GM19238 (cell line): ENCODE results near the gene TOP2A.

Source experiments
- DNase-seq: peaks from one replicate; pipeline ENCODE4 v3.0.0; 2011; ENCODE audit warnings: low spot score; ENCODE audit not compliant: insufficient read length

TOP2A gene, protein sequence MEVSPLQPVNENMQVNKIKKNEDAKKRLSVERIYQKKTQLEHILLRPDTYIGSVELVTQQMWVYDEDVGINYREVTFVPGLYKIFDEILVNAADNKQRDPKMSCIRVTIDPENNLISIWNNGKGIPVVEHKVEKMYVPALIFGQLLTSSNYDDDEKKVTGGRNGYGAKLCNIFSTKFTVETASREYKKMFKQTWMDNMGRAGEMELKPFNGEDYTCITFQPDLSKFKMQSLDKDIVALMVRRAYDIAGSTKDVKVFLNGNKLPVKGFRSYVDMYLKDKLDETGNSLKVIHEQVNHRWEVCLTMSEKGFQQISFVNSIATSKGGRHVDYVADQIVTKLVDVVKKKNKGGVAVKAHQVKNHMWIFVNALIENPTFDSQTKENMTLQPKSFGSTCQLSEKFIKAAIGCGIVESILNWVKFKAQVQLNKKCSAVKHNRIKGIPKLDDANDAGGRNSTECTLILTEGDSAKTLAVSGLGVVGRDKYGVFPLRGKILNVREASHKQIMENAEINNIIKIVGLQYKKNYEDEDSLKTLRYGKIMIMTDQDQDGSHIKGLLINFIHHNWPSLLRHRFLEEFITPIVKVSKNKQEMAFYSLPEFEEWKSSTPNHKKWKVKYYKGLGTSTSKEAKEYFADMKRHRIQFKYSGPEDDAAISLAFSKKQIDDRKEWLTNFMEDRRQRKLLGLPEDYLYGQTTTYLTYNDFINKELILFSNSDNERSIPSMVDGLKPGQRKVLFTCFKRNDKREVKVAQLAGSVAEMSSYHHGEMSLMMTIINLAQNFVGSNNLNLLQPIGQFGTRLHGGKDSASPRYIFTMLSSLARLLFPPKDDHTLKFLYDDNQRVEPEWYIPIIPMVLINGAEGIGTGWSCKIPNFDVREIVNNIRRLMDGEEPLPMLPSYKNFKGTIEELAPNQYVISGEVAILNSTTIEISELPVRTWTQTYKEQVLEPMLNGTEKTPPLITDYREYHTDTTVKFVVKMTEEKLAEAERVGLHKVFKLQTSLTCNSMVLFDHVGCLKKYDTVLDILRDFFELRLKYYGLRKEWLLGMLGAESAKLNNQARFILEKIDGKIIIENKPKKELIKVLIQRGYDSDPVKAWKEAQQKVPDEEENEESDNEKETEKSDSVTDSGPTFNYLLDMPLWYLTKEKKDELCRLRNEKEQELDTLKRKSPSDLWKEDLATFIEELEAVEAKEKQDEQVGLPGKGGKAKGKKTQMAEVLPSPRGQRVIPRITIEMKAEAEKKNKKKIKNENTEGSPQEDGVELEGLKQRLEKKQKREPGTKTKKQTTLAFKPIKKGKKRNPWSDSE (N-terminal part only)

DNA sequence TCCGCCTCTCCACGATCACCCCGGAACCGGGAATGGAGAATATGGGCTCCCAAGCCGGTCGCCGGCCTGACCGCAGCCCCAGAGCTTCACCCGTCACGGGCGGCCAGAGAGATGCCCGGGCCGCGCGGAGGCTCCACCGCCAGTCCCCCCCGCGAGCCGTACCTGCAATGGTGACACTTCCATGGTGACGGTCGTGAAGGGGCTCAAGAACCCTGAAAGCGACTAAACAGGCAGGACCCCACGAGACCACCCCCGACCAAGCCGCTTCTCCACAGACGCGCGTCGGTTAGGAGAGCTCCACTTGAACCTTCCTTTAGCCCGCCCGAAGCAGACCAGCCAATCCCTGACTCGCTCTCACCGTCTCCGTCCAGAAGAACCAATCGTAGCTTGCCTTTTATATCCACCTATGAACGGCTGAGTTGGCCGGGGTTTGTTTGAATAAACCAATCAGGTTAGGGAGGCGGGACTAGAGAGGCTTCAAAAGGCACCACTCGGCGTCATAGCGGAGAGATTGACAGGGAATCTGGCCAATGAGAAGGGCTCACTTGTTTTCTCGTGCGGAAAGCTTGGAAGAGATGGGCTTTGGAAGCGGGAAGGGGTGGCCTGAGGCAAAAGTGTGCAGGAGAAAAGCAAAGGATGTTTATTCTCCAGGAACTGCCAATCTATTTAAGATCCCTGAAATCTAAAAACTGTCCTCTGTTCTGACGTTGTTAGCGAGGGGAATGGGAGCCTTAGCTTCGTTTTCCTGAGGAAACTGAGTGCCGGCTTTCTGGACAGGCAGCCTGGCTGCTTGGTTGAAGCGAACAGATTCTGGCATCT lies at the start of gene TOP2A:
Gene TOP2A (minus strand): TSS at position 288 of the 819 bp plus-strand sequence. CDS start 105 bp downstream, at position 183.
- peak; percentile 97 for DNase-seq

DNA sequence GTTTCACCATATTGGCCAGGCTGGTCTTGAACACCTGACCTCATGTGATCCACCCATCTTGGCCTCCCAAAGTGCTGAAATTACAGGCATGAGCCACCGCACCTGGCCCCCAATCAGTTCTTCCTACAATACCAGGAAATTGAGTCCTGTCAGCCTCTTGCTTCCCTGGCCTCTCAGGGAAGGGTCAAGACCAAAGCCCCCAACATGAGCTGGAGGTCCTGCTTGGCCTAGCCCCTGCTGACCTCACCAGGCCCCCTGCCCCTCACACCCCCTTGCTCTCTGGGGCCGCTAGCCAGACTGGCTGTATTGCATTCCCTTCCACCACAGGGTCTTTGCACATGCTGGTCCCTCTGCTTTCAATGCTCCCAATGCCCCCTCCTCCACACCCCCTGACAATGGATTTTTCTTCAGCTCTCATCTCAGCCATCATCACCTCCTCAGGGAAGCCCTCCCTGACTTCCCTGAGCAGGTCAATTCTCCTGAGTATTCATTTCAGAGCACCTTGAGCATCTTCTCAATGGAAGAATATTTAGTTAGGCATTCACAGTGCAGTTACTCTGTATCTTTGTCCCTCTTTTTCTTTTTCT lies 49.7 kb upstream of the TOP2A start:
- no peak for DNase-seq

DNA sequence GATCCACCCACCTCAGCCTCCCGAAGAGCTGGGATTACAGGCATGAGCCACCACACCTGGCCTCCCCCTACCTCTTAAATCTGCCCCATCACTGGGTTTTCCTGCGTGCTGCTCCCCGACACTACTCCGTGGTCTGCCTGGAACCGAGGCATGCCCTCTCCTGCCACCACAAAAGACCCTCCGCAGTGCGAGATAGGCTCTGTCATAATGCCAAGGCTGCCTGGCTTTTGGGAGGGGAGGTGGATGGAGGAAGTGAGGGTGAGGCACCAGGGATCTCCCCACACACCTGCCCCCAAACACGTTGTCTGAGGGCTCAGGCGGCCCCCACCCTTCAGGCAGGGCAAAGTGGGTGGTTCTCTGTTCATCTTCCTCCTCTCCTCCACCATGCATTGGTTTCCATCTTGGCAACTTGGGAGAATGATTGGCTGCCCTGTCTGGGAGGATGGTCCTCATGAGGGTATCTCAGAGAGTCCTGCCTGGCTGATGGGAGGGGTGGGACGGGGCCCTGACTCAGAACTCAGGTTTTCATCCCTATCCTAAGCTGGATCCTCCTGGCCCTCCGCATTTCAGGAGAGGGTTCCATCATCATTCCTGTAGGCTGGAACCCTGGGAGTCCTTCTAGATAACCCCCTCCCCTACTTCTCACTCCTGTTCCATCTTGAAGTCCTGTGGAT lies 48.7 kb upstream of the TOP2A start:
- no peak for DNase-seq

DNA sequence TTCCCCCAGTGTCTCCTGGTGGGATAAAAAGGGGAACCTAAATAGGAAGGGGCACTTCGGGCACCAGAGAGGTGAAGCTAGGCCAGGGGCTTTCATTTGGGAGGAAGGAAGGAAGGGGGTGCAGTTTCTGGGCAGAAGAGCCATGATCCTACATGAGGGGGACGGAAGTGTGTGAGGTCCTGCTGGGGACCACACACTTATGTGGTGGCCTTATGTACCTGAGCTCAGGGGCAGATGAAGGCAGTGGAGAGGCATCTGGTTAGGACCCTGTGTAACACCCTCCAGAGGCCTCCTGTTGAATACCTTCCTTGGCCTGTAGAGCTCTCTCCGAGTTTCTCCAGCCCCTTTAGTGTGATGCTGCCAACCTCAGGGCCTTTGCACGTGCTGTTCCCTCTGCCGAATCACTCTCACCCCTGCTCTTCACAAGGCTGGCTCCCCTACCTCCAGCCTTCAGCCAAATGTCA lies 46.7 kb upstream of the TOP2A start:
- no peak for DNase-seq

DNA sequence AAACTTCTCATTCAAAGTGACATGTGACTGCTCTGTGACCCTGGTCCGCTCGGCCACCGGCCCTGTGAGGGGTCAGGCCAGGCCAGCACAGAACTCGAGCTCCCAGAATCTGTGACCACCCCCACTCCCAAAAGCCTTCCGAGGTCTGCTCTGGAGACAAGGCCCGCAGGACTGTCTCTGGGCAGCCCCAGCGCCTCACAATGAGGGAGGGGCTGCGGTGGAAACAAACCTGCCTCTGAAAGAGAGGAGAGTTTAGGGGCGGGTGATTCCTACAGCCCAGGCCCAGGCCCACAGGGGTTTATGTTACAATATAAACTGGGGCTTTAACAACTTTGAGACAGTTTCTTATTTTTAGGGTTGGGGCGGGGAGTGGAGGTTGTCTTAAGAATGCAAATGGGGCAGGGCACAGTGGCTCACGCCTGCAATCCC lies 45.4 kb upstream of the TOP2A start:
- DNase-seq, result no peak

DNA sequence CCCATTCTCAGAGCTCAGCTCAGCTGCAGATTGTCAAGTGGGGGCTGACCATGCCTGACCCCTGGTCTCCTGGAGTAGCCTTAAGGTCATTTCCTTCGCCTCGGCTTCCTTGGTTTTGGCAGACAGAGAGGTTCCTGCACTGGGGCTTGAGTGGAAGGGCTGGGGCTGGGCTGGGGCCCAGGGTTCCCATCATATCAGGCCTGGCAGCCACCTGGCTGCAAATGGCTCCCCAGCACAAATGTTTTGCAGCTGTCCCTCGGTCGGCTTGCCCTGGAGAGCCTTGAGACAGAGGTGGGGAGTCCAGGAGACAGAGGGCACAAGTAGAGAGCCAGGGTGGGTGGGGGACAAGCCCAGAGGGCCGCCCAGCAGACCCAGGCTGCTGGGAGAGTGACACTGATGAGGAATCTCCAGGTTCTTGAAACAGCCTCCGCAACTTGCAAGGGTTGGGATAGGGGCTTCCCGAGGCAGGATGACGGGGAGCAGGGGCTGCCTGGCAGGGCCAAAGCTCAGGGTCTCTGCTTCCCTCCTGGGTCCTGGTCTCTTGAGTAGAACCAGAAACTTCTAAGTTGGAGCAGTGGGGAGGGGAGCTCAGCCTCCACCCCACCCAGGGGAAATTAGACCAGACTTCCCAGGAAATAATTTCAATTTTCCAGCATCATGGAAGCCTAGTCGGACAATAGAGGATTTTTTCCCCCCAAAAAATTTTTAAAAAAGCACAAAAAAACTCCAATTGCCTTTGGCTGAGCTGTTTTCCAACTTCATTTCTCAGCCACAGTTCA lies 44.8 kb upstream of the TOP2A start:
- no peak for DNase-seq

DNA sequence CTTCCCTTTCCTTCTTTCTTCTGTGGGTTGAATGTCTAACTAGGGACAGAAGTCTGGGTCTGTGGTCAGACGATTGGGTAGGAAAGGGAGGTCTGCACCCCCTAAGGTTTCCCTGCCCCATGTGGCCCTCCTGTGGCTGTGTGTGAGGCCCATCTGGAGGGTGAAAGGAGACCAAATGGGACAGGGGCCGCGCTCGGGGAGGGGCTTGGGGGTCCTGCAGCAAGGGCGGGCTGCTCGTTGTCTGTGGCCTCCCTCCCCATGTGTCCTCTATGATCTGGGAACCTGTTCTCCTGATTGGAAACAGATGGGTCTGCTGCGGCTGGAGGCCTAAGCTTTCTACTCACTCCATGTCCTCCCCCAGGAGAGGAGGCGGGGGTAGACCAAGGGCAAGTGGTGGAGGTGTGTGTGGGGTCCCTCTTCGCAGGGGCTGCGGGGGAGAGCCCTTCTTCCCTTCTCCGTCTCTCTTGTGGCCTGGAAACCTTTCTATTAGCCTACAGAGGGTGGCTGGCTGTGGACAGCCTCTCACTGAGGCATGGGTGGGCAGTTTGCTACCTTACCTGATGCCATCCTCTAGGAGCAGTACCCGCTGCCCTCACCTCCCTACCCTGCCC lies 44.1 kb upstream of the TOP2A start:
- no peak for DNase-seq

DNA sequence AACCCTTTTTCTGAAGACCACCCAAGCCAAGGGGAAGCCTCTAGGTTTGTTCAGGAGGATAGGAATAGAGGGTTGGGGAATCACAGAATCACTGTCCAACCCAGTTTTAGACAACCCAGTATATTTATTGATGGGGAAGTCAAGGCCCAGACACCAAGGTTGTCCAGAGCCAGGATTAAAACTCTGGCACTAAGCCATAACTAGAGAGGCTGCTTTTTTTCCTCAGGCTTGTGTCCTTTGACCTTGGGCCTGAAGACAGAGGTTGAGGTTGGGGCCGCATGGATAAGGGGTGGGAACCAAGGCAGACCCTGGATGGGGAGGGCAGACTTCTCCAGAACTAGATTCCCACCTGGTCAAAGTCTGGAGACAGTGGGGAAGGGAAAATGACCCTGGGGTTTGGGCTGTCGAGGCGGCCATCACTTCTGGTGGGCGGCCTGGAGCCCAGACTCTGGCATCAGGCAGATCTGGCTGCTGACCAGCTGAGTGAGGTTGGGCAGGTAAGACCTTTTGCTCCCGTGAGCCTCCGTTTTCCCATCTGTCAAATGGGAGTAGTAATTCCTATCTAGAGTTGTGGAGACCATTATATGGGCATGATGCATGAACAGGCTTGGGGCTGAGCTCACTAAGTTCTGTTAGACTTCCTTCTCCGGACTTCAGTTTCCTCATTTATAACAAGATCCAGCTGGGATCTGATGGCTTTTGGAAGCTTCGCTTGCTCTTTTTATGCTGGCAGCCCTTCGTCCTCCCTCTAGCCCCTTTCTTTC lies 43.5 kb upstream of the TOP2A start:
- no peak for DNase-seq

DNA sequence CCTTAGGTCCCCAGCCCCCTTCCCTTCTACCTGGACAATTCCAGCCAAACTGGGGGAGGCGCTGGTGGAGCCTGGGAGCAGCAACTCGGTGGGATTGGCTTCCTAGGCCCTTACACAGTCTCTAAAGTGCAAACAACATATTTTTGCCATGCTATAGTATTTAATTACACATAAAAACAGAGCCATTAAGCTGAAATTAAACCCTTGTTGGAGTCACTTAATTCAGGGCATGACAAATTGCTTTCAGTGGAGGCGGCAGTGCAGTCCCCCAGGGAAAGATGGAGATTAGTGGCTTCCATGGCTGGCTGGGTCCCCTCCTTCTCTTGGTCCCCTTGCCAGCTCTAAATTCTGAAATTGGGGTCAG lies 42.9 kb upstream of the TOP2A start:
- DNase-seq, result no peak

DNA sequence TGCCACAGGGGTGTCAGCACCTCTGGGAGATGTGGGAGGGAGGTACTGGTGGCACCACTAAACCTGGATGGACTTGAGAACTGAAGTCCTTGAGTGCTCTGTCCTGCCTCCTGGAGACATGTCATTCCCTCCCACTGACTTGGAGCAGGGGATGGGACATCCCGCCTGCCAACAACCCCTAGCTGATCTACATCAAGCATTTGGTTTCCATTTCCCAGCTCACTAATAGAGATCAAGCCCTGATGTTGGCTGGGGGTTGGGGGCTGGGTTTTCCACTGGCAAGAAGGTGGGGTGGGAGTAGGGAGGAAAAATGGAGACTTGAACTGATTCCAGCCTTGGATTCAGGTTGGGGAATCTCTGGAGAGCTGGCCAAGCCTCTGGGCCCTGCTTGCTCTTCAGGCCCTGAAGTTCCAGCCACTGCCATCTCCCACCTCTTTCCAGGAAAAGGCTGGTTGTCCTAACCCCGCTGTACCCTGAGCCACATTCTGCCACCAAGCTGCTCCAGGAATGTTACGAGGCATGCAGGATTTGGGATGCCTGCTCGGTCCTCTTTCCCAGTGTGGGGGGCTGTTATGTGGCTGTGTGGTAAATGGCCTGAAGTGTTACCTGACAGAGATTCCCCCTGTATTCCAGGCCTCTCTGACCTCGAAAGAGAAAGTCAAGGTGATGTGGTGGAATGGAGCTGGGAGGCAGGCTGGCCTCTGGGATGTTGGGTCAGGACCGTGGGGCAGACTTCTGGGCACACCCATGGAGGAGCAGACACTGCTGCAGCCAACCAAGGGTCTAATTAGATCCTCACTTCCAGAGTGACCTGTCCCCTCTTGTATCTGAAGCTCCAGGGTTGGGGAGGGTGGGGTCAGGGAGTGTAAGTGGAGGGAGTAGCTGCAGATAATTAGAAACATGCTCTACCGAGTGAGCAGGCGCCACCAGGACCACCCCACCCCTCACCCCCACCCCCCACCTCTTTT lies 42.2 kb upstream of the TOP2A start:
- DNase-seq, result no peak

DNA sequence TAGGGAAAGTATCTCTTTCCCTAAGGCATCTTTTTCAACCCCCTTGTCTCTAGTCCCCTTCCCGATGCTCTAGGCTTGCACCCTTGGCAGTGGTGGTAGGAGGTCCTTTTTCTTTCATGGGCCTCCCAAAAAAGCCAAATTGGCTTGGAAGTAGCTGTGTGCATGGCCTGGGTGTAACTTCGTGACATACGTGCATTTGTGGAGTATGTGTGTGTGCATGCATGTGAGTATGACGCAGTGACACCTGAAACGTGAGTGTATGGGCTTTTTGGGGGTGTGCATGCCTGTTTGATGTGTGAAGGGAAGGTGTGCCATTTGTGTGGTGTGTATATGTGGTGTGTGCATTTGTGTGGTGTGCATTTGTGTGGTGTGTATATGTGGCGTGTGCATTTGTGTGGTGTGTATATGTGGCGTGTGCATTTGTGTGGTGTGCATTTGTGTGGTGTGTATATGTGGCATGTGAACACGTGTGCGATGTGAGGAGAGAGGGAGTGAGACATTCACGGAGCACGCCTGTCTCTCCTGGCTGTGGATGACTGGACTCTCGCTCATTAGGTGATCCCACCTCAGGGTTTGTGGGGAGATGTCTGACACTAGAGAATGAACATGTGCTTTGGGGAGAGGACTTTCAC lies 41.3 kb upstream of the TOP2A start:
- no peak for DNase-seq

DNA sequence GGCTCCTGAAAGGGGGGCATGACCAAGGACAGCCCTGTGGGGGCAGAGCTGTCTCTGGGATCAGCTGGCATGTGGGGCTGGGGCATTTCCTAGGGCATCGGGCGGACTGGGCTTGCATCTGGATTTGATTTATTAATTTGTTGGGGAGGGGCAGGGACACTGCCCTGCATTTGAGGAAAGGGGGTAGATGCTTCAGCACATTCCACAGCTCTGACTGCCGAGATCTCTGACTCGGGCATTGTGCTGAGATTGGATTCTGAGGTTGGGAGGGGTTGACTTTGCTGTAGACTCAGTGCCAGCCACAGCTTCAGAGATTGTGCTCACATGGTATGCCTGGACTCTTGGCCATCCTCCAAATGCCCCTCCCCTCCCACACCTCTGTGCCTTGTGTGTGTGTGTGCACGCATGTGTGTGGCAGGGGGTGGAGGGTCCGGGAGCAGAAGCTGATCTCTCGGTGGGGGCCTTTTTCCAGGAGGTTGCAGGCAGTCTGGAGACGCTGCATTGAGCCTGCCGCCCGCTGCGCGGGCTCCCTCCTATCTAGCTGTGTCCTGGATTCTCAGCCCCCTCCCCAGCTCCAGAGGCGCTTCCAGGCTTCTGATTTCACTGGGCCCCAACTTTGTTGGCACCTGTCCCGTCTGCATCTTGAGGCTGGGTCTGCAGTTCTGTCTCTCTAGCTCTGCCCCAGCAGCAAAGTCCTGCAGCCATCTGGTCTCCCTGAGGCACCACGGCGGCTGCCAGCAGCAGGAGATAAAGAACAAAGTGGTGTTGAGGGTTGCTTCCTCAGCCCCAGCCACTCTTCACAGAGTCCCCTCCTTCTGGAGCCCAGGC lies 40.5 kb upstream of the TOP2A start:
- no peak for DNase-seq

DNA sequence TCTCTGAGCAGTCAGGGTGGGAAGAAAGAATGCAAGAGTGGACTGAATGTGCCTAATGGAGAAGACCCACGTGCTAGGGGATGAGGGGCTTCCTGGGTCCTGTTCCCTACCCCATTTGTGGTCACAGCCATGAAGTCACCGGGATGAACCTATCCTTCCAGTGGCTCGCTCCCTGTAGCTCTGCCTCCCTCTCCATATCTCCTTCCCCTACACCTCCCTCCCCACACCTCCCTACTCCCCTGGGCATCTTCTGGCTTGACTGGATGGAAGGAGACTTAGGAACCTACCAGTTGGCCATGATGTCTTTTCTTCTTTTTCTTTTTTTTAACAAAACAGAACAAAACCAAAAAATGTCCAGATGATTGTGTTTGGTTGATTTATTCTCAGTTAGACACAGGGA lies 39.7 kb upstream of the TOP2A start:
- no peak for DNase-seq

DNA sequence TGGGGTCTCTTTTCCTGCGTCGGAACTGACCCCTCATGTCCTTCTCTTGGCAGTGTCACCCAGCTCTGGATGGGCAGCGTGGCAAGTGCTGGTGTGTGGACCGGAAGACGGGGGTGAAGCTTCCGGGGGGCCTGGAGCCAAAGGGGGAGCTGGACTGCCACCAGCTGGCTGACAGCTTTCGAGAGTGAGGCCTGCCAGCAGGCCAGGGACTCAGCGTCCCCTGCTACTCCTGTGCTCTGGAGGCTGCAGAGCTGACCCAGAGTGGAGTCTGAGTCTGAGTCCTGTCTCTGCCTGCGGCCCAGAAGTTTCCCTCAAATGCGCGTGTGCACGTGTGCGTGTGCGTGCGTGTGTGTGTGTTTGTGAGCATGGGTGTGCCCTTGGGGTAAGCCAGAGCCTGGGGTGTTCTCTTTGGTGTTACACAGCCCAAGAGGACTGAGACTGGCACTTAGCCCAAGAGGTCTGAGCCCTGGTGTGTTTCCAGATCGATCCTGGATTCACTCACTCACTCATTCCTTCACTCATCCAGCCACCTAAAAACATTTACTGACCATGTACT lies 38.8 kb upstream of the TOP2A start:
- no peak for DNase-seq

DNA sequence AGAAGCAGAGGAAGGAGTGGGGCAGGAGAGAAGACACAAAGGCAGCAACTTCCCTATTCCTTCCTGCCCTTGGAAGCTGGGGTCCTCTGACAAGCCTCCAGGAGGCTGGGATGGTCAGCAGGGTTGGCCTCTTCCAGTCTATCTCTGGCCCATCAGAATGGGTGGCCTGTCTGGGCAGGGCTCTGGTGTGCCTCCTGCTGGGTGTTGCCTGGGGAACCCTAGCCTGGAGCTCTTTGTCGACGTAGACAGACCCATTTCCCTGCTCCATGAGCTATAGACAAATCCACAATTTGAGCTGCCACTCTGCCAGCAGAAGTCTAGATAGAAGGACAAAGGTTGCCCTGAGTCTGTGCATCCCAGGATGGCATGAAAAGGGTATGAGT lies 36.9 kb upstream of the TOP2A start:
- DNase-seq, result no peak
